HUES48 (cell line): ENCODE results near the gene RUNX3.

Experiments used
- H3K27ac ChIP-seq: one replicate; pipeline ENCODE4 v1.7.0; 2013; ENCODE audit warnings: low read depth, low read length, inconsistent platforms
- H3K27me3 ChIP-seq: 2 replicates; pipeline ENCODE4 v1.6.1; 2013; ENCODE audit warnings: mild to moderate bottlenecking, low read length; ENCODE audit not compliant: control insufficient read depth, insufficient read depth
- H3K36me3 ChIP-seq: 2 replicates; pipeline ENCODE4 v1.6.1; 2013; ENCODE audit warnings: low read length; ENCODE audit not compliant: control insufficient read depth, insufficient read depth
- H3K4me1 ChIP-seq: 2 replicates; pipeline ENCODE4 v1.6.1; 2013; ENCODE audit warnings: mild to moderate bottlenecking, low read length; ENCODE audit not compliant: control insufficient read depth, insufficient read depth
- H3K4me3 ChIP-seq: 2 replicates; pipeline ENCODE4 v1.5.1; 2013; ENCODE audit warnings: mild to moderate bottlenecking, low read depth, low read length
- H3K9ac ChIP-seq: 2 replicates; pipeline ENCODE4 v1.6.1; 2013; ENCODE audit warnings: mild to moderate bottlenecking, low read depth, low read length, moderate library complexity
- H3K9me3 ChIP-seq: 2 replicates; pipeline ENCODE4 v1.6.1; 2013; ENCODE audit warnings: low read length; ENCODE audit not compliant: control insufficient read depth, insufficient read depth

RUNX3 gene

DNA sequence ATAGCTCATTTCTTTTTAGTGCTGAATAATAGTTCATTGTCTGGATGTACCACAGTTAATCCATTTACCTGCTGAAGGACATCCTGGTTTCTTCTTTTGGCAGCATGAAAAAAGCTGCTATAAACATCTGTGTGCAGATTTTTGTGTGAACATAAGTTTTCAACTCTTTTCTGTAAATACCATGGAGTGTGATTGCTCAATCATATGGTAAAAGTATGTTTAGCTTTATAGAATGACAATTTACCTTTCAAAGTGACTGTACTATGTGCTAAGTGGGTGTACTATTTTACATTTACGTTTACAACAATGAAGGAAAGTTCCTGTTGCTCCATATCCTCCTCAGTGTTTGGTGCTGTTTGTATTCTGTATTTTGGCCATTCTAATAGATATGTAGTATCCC is 49.0 kb downstream of the RUNX3 start:
- 0 out of 2 replicates have a peak, but pooled peaks cover 3% of the 10 kb centered on the region for H3K9me3 ChIP-seq
- no peak overlapping the region for H3K4me3 ChIP-seq
- no peak overlapping the region for H3K9ac ChIP-seq
- no peaks in the 10 kb centered on the region for H3K27me3 ChIP-seq
- peaks cover 4% of the 10 kb centered on the region for H3K4me1 ChIP-seq
- H3K27ac ChIP-seq = no peak overlapping the region
- H3K36me3 ChIP-seq = no peaks in the 10 kb centered on the region

DNA sequence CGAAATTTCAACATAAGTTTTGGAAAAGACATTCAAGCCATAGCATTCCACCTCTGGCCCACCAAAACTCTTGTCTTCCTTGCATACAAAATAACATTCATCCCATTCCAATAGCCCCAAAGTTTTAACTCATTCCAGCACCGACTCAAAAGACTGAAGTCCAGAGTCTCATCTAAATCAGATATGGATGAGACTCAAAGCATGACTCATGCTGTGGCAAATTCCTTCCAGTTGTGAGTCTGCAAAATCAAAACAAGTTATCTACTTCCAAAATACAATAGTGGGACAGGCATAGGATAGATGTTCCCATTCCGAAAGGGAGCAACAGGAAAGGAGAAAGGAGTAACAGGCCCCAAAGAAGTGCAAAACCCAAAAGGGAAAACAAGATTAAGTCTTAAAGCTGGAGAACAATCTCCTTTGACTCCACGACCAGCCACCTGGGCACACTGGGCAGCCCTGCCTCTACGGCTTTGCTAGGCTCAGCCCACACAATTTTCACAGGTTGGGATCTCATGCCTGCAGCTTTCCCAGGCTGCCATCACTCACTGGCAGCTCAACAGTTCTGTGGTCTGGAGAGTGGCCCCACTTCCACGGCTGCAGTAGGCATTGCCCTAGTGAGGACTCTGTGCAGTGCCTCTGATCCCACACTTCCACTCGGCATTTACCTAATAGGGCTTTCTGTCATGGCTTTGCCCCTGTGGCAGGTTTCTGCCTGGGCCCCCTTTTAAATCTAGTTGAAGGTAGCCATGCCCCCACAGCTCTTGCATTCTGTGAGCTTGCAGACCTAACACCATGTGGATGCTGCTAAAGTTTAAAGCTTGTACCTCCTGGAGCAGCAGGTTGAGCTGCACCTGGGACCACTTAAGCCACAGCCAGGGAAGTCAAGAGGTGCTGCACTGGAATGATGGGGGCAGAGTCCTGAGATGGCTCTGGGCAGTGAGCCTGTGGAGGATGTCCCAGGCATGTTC is 51.0 kb downstream of the RUNX3 start:
- Histone ChIP-seq H3K9ac (no peak overlapping the region), H3K4me1 (peaks cover 16% of the 10 kb centered on the region), H3K4me3 (no peak overlapping the region), H3K27me3 (no peaks in the 10 kb centered on the region), H3K27ac (no peak overlapping the region), H3K36me3 (no peaks in the 10 kb centered on the region), H3K9me3 (0 out of 2 replicates have a peak, but pooled peaks cover 3% of the 10 kb centered on the region)

DNA sequence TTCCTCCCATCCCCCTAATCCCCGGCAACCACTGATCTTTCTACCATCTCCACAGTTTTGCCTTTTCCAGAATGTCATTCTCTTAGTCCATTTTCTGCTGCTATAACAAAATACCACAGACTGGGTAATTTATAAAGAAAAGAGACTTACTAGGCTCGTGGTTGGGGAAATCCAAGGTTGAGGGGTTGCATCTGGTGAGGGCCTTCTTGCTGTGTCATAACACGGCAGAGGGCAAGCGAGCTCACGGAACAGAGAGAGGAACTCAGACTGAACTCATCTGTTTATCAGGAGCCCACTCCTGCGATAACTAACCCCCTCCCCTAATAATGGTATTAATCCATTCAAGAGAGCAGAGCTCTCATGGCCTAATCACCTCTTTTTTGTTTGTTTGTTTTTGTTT is 52.0 kb downstream of the RUNX3 start:
- Histone ChIP-seq H3K27me3 (no peaks in the 10 kb centered on the region), H3K4me1 (peaks cover 16% of the 10 kb centered on the region), H3K4me3 (no peak overlapping the region), H3K9me3 (no peaks in the 10 kb centered on the region), H3K27ac (no peak overlapping the region), H3K9ac (no peak overlapping the region), H3K36me3 (no peaks in the 10 kb centered on the region)

DNA sequence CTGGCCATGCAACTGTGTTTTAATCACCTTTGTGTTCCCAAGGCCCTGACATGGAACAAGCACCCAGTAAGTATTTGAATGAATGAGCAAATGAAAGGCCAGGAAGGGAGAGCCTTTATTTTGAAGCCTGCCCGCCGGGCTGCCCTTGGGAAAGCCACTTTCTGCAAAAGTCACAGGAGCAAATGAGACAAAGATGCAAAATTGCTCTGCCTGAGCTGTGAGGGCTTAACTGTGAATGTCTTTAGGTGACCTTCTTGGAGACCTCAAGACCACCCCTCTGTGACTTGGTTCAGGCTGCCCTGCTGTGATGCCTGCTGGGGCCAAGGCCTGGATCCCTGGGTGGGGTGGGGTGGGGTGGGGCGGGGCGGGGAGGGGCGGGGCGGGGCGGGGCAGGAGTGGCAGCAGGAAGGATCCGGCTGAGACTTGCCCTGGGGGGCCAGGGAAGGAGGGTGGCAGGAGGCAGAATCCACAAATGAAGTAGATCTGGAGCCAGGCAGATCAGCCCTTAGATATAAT is 54.0 kb downstream of the RUNX3 start:
- Histone ChIP-seq H3K9me3 (no peaks in the 10 kb centered on the region), H3K27me3 (no peaks in the 10 kb centered on the region), H3K27ac (no peak overlapping the region), H3K9ac (no peak overlapping the region), H3K4me1 (peaks cover 16% of the 10 kb centered on the region), H3K4me3 (no peak overlapping the region), H3K36me3 (no peaks in the 10 kb centered on the region)

DNA sequence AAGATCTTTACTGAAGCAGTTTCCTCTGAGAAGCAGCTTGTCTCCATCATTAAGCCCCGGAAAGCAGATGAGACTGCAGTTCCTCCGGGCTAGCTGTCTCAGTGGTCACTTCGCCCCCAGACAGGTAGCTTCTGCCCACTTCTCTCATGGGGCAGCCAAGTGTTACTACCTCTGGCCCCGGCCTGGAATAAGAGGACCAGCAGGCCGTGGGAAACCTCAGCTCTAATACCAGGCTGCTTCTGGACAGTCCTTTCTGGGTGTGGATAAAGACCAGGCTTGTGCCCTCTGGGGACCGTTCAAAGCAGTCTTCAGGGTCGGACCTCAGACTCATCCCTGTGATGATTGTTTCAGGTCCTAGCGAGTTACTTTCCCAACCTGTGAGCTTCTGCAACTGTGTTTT is 54.8 kb downstream of the RUNX3 start:
- peaks cover 16% of the 10 kb centered on the region for H3K4me1 ChIP-seq
- H3K27ac ChIP-seq = no peak overlapping the region
- H3K36me3 ChIP-seq = no peaks in the 10 kb centered on the region
- no peak overlapping the region for H3K4me3 ChIP-seq
- H3K27me3 ChIP-seq = no peaks in the 10 kb centered on the region
- H3K9me3 ChIP-seq = no peaks in the 10 kb centered on the region
- H3K9ac ChIP-seq = no peak overlapping the region

DNA sequence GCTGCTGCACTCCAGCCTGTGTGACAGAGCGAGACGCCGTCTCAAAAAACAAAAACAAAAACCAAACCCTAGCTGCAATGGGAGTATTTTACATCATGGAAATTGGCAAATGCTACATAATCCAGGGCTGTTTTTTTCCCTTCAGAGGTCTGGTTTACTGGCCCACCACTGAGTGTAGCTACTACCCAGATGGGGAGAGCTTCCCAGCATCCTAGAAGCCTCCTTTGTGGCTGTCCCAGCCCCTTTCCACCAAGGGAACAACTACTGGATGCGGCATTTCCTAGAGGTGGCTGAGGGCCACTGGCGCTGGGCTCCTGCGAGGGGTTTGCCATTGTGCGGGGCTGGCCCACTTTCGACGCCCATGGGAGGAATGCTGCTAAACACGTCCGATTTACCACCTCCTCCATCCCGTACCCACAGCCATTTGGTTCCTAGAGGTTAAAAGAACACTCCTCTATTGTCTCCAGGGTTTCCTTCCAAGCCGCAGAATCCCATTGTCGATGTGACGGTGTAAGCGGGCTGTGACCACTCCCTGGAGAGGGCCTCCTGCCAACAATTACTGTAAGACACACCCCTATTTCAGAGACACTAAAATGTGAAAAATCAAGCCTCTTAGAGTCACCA is 55.4 kb downstream of the RUNX3 start:
- H3K4me3 ChIP-seq = no peak overlapping the region
- H3K27me3 ChIP-seq = no peaks in the 10 kb centered on the region
- no peak overlapping the region for H3K9ac ChIP-seq
- no peak overlapping the region for H3K27ac ChIP-seq
- peaks cover 16% of the 10 kb centered on the region for H3K4me1 ChIP-seq
- H3K36me3 ChIP-seq = no peaks in the 10 kb centered on the region
- H3K9me3 ChIP-seq = no peaks in the 10 kb centered on the region

DNA sequence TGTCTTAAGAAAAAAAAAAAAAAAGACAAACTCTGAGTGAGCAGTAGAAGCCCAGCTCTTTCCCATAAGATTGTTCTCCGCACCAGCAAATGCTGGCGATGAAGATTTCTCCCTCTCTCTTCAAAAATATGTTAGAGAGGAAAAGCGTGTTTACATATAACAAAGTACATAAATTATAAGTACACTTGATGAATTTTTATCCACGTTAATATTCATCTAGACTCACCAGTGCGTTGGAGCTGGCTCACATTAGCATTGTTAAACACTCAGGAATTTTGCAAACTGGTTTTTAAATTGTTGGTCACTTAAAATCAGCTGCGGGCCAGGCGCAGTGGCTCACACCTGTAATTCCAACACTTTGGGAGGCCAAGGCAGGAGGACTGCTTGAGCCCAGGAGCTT is 56.0 kb downstream of the RUNX3 start:
- Histone ChIP-seq H3K27me3 (no peaks in the 10 kb centered on the region), H3K9ac (no peak overlapping the region), H3K4me1 (peaks cover 16% of the 10 kb centered on the region), H3K4me3 (no peak overlapping the region), H3K36me3 (no peaks in the 10 kb centered on the region), H3K27ac (no peak overlapping the region), H3K9me3 (no peaks in the 10 kb centered on the region)

DNA sequence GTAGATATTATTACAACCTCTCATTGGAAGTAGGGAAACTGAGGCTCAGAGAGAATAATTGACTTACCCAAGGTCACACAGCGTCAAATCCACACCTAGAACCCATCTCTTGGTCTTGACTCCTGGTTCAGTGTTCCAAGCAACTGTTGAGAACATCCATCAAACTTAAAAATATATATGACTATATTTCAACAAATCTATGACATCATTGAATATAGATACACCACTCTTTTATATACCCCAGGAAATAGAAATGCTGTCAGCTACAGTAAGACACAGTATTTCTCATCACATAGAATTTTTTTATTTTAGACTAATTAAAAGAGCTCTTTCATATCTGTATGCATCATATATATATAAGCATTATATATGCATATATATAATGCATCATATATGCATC is 56.9 kb downstream of the RUNX3 start:
- Histone ChIP-seq H3K9me3 (no peaks in the 10 kb centered on the region), H3K27me3 (no peaks in the 10 kb centered on the region), H3K4me1 (peaks cover 16% of the 10 kb centered on the region), H3K36me3 (no peaks in the 10 kb centered on the region), H3K9ac (no peak overlapping the region), H3K4me3 (no peak overlapping the region), H3K27ac (no peak overlapping the region)

DNA sequence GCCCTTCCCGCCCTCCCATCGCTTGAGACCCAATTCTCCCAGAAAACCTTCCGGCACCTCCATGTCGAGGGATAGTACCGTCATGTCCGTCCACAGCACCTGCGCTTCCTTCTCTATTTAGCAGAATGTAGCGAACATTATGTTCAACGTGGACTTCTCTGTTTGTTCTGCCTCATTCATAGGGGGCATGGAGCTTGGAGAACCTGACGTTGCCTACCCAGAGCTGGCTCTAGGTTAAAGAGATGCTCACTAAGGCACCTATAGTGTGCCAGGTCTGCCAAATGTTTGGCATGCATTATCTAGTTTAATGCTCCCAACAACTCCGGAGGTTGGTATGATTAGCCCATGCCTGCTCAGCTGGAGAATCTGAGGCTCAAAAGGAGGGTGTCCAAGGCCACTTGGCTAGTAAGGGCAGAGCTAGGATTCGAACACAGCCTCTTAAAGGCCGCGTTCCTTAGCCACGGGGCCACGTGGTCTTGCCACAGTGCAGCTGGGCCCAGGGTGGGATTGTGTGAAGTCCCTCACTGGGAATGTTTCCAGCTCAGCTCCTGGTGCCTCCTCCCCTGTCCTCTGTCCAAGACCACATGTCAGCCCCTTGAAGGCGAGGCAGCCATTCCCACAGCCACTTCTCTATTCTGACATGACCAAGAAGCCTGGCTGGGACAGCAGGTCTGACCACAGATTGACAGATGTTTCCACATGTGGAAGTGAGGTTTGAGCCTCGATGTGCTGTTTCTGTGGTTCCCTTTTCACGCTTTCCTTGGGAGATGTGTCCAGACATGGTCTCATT is 57.8 kb downstream of the RUNX3 start:
- Histone ChIP-seq H3K36me3 (no peaks in the 10 kb centered on the region), H3K27me3 (no peaks in the 10 kb centered on the region), H3K9me3 (no peaks in the 10 kb centered on the region), H3K9ac (no peak overlapping the region), H3K4me3 (no peak overlapping the region), H3K4me1 (peaks cover 16% of the 10 kb centered on the region), H3K27ac (no peak overlapping the region)

GRCh38 chr1:24871306-24871901 is 58.7 kb downstream of the RUNX3 start:
- no peaks in the 10 kb centered on the region for H3K27me3 ChIP-seq
- H3K4me3 ChIP-seq = no peak overlapping the region
- no peak overlapping the region for H3K9ac ChIP-seq
- H3K9me3 ChIP-seq = no peaks in the 10 kb centered on the region
- H3K36me3 ChIP-seq = no peaks in the 10 kb centered on the region
- no peak overlapping the region for H3K27ac ChIP-seq
- peaks cover 14% of the 10 kb centered on the region for H3K4me1 ChIP-seq
